SW480 (cell line): ENCODE results near the gene PAX8.
"Not testable (repeated sequence)": the region's sequence is repeated elsewhere in the genome, so short reads cannot be mapped to it uniquely, and the experiment has no call there.

Experiments used
- DNase-seq: peaks from one replicate; pipeline ENCODE4 v3.0.0-alpha.2; 2016; ENCODE audit warnings: low spot score

The PAX8 gene

GRCh38 chr2:113278742-113279139 is at the start of gene PAX8:
Gene PAX8, minus strand, starts transcription at chr2:113278921. Its CDS starts 527 bp downstream, at chr2:113278394.
- no peak for DNase-seq

- DNase-seq, result no peak
These were observed 49.3 kb upstream of the PAX8 start for GRCh38 chr2:113328043-113328442.

- peak; percentile 17 for DNase-seq
These were observed 46.5 kb upstream of the PAX8 start for GRCh38 chr2:113325161-113325731.

DNA sequence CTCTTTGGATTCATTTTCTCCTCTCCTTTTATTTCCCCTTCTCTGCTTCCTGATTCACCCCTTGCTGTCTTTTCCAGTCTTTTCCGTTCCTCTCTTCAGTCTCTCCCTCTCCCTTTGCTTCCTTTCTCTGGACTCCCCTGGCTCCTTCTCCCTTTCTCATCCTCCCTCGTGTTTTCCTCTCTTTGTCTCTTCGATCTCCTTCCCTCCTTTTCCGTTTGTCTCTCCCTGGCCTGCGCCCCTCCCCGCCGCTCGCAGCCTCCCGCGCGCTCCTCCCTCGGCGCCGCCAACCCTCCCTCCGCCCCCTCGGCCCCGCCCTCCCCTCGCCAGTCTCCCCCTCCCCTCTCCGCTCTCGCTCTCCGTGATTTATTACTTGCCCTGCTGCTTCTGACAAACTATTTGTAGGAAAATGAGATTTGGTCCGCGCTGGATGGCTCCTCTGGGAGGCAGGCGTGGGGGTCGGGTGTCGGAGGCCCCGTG is 46.0 kb upstream of the PAX8 start:
- DNase-seq, result peak; percentile 75

DNA sequence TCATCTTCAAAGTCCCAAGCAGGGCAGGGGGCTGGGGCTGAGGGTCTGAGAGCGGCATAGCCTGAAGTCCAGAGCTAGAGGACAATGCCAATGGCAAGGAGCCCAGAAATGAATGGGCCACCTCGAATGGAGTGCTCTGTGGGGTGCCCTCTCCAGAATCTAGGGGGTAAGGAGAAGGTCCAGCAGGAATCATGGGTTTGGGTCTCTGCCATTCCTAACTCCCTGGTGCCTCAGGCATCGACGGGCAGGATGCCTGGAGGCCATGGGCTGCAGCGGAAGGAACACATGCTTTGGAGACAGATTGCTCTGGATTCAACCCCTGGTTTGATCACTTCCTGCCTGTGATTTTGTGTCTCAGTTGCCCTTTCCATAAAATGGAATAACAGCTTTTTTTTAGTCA is 44.4 kb upstream of the PAX8 start:
- DNase-seq, result not testable (repeated sequence)

GRCh38 chr2:113320106-113320505 is 41.4 kb upstream of the PAX8 start:
- DNase-seq, result not testable (repeated sequence)

GRCh38 chr2:113318941-113319340 is 40.2 kb upstream of the PAX8 start:
- DNase-seq, result not testable (repeated sequence)

GRCh38 chr2:113316085-113316484 is 37.4 kb upstream of the PAX8 start:
- DNase-seq, result no peak

DNA sequence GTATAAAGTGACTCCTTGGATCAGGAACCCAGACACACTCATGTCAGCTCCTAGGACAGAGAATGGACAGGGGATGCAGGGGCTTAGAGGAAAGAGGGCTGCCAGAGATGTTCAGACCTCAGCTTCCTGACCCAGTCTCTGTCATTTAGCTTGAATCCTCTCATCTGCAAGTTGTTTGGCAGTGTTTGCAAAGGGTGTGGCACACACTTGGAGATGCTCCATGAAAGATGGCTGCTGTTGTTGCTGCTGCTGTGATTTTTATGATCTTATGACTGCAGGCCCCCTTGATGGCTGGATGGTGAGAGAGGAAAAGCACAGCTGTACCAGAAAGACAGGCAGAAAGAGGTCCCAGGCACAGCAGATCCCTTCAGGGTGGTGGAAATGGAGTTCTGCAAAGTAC is 35.9 kb upstream of the PAX8 start:
- DNase-seq, result not testable (repeated sequence)

GRCh38 chr2:113314176-113314575 is 35.5 kb upstream of the PAX8 start:
- not testable (repeated sequence) for DNase-seq

DNA sequence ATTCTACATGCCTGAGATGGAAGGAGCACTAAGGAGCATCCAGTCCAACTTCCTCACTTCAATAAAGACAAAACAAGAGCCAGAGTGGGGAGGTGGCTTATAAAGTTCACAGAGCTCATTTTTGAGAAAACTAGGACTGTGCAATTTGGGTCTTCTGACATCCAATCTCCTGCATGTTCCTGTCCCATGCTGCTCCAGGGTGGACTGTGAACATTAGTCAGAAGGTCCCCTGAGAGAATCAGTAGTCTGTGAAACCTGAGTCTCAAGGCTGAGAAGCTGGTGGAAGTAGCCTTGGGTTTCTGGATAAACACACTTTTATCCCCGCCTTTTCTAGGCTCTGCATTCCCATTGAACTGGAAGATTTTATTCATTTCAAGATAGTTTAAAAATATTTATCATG is 33.1 kb upstream of the PAX8 start:
- DNase-seq, result not testable (repeated sequence)

DNA sequence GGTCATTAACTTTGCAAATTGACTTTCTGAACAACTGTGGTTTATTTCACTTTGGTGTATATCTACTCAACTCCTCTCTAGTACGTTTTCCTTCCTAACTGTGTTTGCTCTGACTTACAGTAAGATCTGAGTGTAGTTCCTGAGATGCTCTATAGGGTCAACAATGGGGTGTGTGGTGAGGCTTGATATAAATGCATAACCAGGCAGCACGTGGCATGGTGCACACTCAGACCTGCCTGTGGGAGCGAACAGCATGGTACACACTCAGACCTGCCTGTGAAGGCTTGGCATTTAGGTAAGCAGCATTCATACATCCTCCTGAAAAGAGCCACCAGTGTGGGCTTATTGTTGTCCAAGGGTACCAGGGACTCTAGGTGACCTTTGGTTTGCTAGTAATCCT is 32.5 kb upstream of the PAX8 start:
- DNase-seq, result not testable (repeated sequence)

DNA sequence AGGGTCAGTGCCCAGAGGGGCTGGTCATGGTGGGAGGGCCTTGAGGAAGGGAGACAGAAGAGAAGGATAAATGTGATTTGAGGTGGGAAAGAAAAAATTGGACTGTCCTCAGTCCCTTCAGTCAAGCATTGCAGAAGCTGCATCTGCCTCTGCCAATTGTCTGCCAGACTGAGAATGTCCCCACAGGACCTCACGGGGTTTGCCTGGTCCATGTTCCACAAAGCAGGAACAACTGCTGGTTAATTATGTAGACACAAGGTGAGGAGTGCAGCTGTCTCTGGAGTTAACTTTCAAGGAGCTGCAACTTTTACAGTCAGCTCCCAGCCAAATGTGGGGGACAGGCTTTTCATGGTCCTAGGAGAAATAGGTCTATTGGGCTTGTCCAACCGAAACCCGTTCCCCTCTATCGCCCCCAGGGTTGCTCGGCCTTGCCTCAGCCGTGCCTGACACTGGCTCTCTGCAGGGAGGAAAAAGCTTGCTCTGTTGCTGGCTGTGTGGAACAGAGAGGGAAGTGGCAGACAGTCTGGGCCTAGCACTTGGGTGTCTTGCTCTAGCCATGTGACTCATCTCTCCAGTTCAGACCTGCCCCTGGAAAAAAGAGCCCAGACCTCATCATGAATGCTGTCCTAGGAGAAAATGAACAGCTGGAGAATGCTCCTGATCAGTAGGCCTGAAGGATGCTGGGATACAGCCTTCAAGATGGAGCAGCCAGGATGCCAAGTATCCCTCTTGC is 31.1 kb upstream of the PAX8 start:
- DNase-seq, result no peak

DNA sequence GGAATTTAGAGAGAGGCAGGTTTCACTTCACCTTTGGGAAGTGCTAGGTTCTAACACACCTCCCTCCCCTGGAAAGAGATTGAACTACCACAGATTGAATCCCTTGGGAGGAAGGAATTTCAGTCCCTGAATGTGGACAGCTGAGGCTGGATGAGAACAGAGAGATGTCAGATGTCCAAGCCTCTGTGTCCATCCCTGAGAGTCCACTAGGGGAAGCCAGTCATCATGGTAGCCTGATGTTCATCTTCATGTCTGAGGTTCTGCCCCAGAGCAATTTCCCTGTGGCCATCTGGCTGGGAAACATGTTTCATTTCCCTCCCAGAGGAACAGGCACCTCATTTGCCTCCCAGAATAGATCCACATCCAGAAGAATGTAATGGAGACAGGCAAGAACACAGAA is 30.1 kb upstream of the PAX8 start:
- DNase-seq, result not testable (repeated sequence)

DNA sequence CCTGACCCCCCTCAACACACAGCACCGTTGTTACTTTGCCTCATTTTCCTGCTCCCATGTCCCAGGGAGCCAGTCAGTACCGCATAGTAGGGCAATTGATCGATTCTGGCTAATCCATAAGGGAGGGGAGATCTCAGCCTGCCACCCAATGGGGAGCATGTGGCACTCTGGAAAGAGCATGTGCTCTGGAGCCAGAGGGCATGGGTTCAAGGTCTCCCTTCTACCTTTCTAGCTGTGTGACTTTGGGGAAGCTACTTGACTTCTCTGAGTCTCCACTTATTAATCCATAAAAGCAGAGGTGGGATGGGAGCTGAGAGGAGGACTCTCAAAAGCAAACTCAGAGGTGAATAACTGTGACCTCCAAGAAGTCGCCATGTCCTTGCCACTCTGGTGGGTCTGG is 27.5 kb upstream of the PAX8 start:
- DNase-seq, result not testable (repeated sequence)

GRCh38 chr2:113305749-113306148 is 27.0 kb upstream of the PAX8 start:
- DNase-seq, result not testable (repeated sequence)

DNA sequence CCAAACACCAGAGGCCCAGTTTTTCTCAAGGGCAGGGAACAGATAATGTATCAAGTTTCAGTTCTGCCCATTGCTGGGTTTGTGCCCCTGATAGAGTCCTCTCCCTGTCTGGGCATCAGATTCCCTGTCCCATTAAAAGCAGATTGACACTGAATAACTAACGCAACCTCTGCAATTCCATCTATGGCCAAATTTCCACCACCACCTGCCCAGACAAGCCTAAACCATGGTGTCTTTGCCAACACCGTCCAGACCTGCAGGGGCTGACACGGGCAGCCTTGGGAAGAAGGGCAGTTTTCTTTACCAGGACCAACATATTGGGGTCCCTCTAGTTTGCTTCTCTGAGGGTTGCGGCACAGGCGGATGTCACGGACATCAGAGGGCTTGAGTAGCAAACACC is 26.4 kb upstream of the PAX8 start:
- DNase-seq, result no peak

GRCh38 chr2:113304702-113305101 is 26.0 kb upstream of the PAX8 start:
- no peak for DNase-seq

DNA sequence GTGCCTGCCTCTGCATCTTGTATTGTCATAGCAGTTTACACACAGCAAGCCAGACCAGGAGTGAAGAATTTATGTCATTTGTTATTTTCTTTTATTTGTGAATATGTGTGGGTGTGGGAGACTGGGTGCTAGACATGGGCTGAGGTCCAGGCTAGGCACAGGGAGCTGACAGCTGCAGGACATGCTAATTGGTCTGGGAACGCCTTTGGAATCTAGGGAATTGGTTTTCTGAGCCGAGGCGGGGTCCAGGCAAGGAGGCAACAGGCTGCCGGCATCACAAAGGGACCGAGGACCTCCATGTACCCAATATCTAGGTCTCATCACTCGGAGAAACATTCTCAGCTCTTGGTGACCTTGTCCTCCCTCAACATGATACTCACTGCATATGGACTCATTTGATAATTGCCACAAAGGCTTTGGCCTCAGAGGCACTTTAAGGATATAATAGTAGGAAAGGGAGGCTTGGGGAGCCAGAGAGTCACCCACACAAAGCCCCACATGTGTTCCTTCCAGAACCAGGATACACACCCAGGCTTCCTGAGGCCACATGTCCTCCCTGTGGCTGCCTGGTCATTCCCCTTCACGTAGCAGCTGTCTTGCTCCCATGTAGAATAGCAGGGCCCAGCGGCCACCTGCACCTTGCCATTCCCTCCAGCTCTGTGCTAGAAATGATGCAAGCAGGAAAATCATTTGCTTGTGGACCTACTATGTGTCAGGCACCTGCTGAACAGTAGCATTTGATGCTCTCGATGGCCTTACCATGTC is 23.7 kb upstream of the PAX8 start:
- not testable (repeated sequence) for DNase-seq

DNA sequence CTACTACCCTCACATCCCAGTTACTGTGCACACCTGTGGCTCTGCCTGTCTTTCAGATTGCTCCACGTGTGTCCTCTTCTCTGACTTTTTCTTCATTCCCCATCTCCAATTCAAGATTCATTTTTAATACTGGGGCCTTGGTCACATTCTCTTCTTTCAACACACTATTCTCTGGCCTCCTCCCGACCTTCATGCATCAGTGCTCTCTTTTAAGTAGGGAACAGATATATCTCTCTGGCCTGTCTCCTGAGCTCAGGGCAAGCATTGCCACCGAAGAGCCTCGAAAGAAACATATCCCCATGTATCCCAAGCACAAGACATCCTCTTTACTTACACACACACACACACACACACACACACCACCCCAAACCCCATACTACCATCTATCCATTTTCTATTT is 21.6 kb upstream of the PAX8 start:
- DNase-seq, result no peak

DNA sequence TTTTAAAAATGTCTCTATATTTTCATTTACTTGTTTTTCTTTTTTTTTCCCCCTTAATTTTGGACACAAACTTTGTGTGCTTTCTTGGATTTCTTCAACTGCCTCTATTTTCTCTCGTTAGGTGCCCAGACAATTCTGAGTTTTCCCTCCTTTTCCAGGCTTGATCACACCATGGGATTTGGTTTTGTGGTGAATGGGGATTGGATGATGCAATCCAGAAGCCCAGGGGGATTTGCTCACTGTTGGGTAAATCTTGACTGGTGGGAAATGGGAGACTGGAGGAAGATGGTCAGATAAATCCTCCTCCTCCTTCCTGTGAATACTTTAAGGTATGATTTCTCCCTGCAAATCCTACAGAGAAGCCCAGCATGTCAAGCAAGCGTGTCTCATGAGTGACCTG is 19.5 kb upstream of the PAX8 start:
- no peak for DNase-seq

DNA sequence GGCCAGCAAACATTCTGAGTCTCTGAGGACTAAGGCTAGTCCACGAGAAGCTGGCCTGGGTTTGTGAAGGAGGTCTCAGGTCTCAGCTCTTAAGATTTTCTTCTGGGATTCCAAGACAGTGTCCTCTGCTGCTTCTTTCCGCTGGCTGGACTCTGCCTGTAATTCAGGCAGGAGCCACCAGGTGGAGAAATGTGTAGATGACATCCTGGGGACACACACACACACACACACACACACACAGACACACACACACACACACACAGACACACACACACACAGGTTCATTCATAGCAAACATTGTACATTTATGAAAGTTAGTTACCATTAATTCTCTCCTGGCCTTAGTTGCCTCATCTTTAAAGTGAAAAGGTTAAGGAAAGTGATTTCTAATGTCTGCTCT is 18.9 kb upstream of the PAX8 start:
- not testable (repeated sequence) for DNase-seq

- DNase-seq, result no peak
These were observed 12.5 kb upstream of the PAX8 start for GRCh38 chr2:113291191-113291590.
